ENCODE data around the gene HAPLN2.

Gene HAPLN2

DNA sequence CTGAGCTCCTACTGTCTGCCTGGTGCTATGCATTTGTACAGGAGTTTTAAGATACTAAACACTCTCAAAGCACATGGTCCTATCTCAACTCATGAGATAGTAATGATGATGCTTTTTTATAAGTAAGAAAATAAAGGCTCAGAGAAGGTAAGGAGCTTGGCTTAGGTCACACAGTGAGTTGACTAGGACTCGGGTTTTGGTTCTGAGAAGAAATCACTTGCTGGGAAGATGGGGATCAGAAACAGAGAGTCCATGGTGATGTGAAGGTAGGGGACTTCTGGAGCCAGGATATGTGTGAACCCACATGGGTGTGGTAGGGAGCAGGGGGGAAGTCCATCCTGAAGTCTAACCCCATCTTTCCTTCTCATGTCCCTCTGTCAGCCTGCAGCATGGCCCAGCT, 26.5 kb downstream of the HAPLN2 start:
- no peak for TF ChIP-seq EZH2 (IDR thresholded peaks at IDR 0.05; ENCODE audit: borderline replicate concordance, low read depth, low read length, severe bottlenecking)
- TF ChIP-seq, protein P1, sequence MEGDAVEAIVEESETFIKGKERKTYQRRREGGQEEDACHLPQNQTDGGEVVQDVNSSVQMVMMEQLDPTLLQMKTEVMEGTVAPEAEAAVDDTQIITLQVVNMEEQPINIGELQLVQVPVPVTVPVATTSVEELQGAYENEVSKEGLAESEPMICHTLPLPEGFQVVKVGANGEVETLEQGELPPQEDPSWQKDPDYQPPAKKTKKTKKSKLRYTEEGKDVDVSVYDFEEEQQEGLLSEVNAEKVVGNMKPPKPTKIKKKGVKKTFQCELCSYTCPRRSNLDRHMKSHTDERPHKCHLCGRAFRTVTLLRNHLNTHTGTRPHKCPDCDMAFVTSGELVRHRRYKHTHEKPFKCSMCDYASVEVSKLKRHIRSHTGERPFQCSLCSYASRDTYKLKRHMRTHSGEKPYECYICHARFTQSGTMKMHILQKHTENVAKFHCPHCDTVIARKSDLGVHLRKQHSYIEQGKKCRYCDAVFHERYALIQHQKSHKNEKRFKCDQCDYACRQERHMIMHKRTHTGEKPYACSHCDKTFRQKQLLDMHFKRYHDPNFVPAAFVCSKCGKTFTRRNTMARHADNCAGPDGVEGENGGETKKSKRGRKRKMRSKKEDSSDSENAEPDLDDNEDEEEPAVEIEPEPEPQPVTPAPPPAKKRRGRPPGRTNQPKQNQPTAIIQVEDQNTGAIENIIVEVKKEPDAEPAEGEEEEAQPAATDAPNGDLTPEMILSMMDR (IDR thresholded peaks at IDR 0.05; ENCODE audit: borderline replicate concordance, extremely low read depth, low read length, poor library complexity, severe bottlenecking): no peak

DNA sequence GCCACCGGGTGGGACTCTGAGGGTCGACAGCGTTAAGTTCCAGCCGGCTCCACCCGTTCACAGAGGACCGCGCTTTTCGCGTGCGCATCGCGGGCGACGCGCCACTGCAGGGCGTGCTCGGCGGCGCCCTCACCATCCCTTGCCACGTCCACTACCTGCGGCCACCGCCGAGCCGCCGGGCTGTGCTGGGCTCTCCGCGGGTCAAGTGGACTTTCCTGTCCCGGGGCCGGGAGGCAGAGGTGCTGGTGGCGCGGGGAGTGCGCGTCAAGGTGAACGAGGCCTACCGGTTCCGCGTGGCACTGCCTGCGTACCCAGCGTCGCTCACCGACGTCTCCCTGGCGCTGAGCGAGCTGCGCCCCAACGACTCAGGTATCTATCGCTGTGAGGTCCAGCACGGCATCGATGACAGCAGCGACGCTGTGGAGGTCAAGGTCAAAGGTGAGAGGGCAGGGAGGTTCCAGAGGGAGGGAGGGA, 27.6 kb downstream of the HAPLN2 start:
- ATAC-seq (ENCODE audit: insufficient read depth, low read depth): no peak
- H3K27ac ChIP-seq (ENCODE audit: low read length): no peak overlapping the region
- peaks cover 6% of the 10 kb centered on the region for H4K20me1 ChIP-seq (ENCODE audit: insufficient read depth, low read length)
- H3K9ac ChIP-seq (ENCODE audit: low read depth, low read length): no peak overlapping the region
- no peak overlapping the region for H2AFZ ChIP-seq (ENCODE audit: low read depth, low read length)
- no peak for TF ChIP-seq EZH2 (IDR thresholded peaks at IDR 0.05; ENCODE audit: borderline replicate concordance, low read depth, low read length, severe bottlenecking)
- TF ChIP-seq, protein P1 (IDR thresholded peaks at IDR 0.05; ENCODE audit: borderline replicate concordance, extremely low read depth, low read length, poor library complexity, severe bottlenecking): no peak
- DNase-seq: no peak
- H3K79me2 ChIP-seq (ENCODE audit: insufficient read depth, low read length): no peaks in the 10 kb centered on the region
- no peaks in the 10 kb centered on the region for H3K9me3 ChIP-seq (ENCODE audit: insufficient read depth, low read length, severe bottlenecking)
- H3K4me2 ChIP-seq (ENCODE audit: insufficient read depth, low read length): no peak overlapping the region
- H3K4me1 ChIP-seq (ENCODE audit: insufficient read depth, low read length): peaks cover 12% of the 10 kb centered on the region
- no peaks in the 10 kb centered on the region for H3K27me3 ChIP-seq (ENCODE audit: insufficient read depth, low read length, poor library complexity)
- no peaks in the 10 kb centered on the region for H3K36me3 ChIP-seq (ENCODE audit: insufficient read depth, low read length)
- H3K4me3 ChIP-seq (ENCODE audit: low read depth in 1 of 2, low read length in 2 of 2): no peak overlapping the region

More for the DNA sequence above, 26.5 kb downstream of the HAPLN2 start:
- DNase-seq (no peak), ATAC-seq (ENCODE audit: insufficient read depth, low read depth) (no peak)
- Histone ChIP-seq H3K9me3 (ENCODE audit: insufficient read depth, low read length, severe bottlenecking) (no peaks in the 10 kb centered on the region), H4K20me1 (ENCODE audit: insufficient read depth, low read length) (no peaks in the 10 kb centered on the region; the same call in none of the 2 replicates), H3K27ac (ENCODE audit: low read length) (no peak overlapping the region), H3K4me1 (ENCODE audit: insufficient read depth, low read length) (peaks cover 12% of the 10 kb centered on the region), H3K9ac (ENCODE audit: low read depth, low read length) (no peak overlapping the region), H3K36me3 (ENCODE audit: insufficient read depth, low read length) (no peaks in the 10 kb centered on the region), H3K4me2 (ENCODE audit: insufficient read depth, low read length) (no peak overlapping the region), H2AFZ (ENCODE audit: low read depth, low read length) (no peak overlapping the region), H3K4me3 (ENCODE audit: low read depth in 1 of 2, low read length in 2 of 2) (no peak overlapping the region), H3K79me2 (ENCODE audit: insufficient read depth, low read length) (no peaks in the 10 kb centered on the region), H3K27me3 (ENCODE audit: insufficient read depth, low read length, poor library complexity) (no peaks in the 10 kb centered on the region)

DNA sequence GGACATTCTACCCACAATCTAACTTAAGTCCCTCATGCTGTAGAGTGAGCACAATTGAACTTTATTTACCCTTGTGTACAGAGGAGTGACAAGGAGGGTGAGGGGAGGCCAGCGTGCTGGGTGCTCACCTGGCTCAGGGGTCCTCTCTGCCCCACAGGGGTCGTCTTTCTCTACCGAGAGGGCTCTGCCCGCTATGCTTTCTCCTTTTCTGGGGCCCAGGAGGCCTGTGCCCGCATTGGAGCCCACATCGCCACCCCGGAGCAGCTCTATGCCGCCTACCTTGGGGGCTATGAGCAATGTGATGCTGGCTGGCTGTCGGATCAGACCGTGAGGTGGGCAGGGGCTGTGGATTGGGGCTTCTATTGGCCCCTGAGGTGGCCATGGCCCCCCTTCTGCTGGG, 28.1 kb downstream of the HAPLN2 start:
- no peaks in the 10 kb centered on the region for H3K27me3 ChIP-seq (ENCODE audit: insufficient read depth, low read length, poor library complexity)
- TF ChIP-seq, protein P1 (IDR thresholded peaks at IDR 0.05; ENCODE audit: borderline replicate concordance, extremely low read depth, low read length, poor library complexity, severe bottlenecking): no peak
- no peak for TF ChIP-seq EZH2 (IDR thresholded peaks at IDR 0.05; ENCODE audit: borderline replicate concordance, low read depth, low read length, severe bottlenecking)

DNA sequence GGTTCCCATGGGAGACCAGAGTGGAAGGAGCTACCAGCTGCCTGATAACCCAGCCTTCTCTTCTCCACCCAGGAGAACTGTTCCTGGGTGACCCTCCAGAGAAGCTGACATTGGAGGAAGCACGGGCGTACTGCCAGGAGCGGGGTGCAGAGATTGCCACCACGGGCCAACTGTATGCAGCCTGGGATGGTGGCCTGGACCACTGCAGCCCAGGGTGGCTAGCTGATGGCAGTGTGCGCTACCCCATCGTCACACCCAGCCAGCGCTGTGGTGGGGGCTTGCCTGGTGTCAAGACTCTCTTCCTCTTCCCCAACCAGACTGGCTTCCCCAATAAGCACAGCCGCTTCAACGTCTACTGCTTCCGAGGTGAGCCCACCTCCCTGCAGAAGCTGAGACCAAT, 29.3 kb downstream of the HAPLN2 start:
- Histone ChIP-seq H3K36me3 (ENCODE audit: insufficient read depth, low read length) (no peaks in the 10 kb centered on the region), H4K20me1 (ENCODE audit: insufficient read depth, low read length) (peaks cover 12% of the 10 kb centered on the region), H3K4me2 (ENCODE audit: insufficient read depth, low read length) (no peak overlapping the region), H3K4me1 (ENCODE audit: insufficient read depth, low read length) (peaks cover 6% of the 10 kb centered on the region), H3K4me3 (ENCODE audit: low read depth in 1 of 2, low read length in 2 of 2) (no peak overlapping the region), H3K79me2 (ENCODE audit: insufficient read depth, low read length) (no peaks in the 10 kb centered on the region), H3K9me3 (ENCODE audit: insufficient read depth, low read length, severe bottlenecking) (no peaks in the 10 kb centered on the region), H3K9ac (ENCODE audit: low read depth, low read length) (no peak overlapping the region), H3K27ac (ENCODE audit: low read length) (no peak overlapping the region), H3K27me3 (ENCODE audit: insufficient read depth, low read length, poor library complexity) (no peaks in the 10 kb centered on the region), H2AFZ (ENCODE audit: low read depth, low read length) (no peak overlapping the region)
- no peak for TF ChIP-seq EZH2 (IDR thresholded peaks at IDR 0.05; ENCODE audit: borderline replicate concordance, low read depth, low read length, severe bottlenecking)
- TF ChIP-seq, protein P1 (IDR thresholded peaks at IDR 0.05; ENCODE audit: borderline replicate concordance, extremely low read depth, low read length, poor library complexity, severe bottlenecking): no peak
- DNase-seq: no peak
- ATAC-seq (ENCODE audit: insufficient read depth, low read depth): no peak

More for the DNA sequence above, 28.1 kb downstream of the HAPLN2 start:
- Histone ChIP-seq H3K9ac (ENCODE audit: low read depth, low read length) (no peak overlapping the region), H2AFZ (ENCODE audit: low read depth, low read length) (no peak overlapping the region), H4K20me1 (ENCODE audit: insufficient read depth, low read length) (peaks cover 9% of the 10 kb centered on the region), H3K36me3 (ENCODE audit: insufficient read depth, low read length) (no peaks in the 10 kb centered on the region), H3K79me2 (ENCODE audit: insufficient read depth, low read length) (no peaks in the 10 kb centered on the region), H3K4me1 (ENCODE audit: insufficient read depth, low read length) (peaks cover 12% of the 10 kb centered on the region), H3K27ac (ENCODE audit: low read length) (no peak overlapping the region), H3K9me3 (ENCODE audit: insufficient read depth, low read length, severe bottlenecking) (no peaks in the 10 kb centered on the region), H3K4me2 (ENCODE audit: insufficient read depth, low read length) (no peak overlapping the region), H3K4me3 (ENCODE audit: low read depth in 1 of 2, low read length in 2 of 2) (no peak overlapping the region)
- DNase-seq (no peak), ATAC-seq (ENCODE audit: insufficient read depth, low read depth) (no peak)

Measured in DND-41 (cell line).